ENCODE results near the gene TGIF2. TPM values are rescaled to one million over a fixed set of nuclear protein-coding genes. Genes with fewer than 3 reads are reported as not detected.

Gene TGIF2
- total RNA-seq, 4 donors from 2014 or later, result 8.1 to 11.3 (median 9.1) TPM

- no peak for DNase-seq (ENCODE audit: low spot score in 2 of 2)
- TF ChIP-seq, protein P1, sequence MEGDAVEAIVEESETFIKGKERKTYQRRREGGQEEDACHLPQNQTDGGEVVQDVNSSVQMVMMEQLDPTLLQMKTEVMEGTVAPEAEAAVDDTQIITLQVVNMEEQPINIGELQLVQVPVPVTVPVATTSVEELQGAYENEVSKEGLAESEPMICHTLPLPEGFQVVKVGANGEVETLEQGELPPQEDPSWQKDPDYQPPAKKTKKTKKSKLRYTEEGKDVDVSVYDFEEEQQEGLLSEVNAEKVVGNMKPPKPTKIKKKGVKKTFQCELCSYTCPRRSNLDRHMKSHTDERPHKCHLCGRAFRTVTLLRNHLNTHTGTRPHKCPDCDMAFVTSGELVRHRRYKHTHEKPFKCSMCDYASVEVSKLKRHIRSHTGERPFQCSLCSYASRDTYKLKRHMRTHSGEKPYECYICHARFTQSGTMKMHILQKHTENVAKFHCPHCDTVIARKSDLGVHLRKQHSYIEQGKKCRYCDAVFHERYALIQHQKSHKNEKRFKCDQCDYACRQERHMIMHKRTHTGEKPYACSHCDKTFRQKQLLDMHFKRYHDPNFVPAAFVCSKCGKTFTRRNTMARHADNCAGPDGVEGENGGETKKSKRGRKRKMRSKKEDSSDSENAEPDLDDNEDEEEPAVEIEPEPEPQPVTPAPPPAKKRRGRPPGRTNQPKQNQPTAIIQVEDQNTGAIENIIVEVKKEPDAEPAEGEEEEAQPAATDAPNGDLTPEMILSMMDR (IDR thresholded peaks at IDR 0.05), result no peak
- TF ChIP-seq POLR2A (IDR thresholded peaks at IDR 0.05) (no peak), POLR2AphosphoS5 (IDR thresholded peaks at IDR 0.05) (no peak)
Observed at GRCh38 chr20:36593347-36593929, 20.0 kb downstream of the TGIF2 start.

GRCh38 chr20:36599912-36600345 lies 26.5 kb downstream of the TGIF2 start:
- TF ChIP-seq POLR2AphosphoS5 (IDR thresholded peaks at IDR 0.05) (no peak), POLR2A (IDR thresholded peaks at IDR 0.05) (no peak), EP300 (IDR thresholded peaks at IDR 0.05) (no peak)
- TF ChIP-seq, protein P1 (IDR thresholded peaks at IDR 0.05), result no peak
- Histone ChIP-seq H3K36me3 (no peaks in the 10 kb centered on the region), H3K4me3 (no peak overlapping the region), H3K27me3 (no peaks in the 10 kb centered on the region), H3K4me1 (peaks cover 3% of the 10 kb centered on the region), H3K27ac (no peak overlapping the region), H3K9me3 (no peaks in the 10 kb centered on the region)
- 37% methylated on average over 5 of the region's 5 CpGs for WGBS
- DNase-seq (ENCODE audit: low spot score in 2 of 2), result no peak

More at GRCh38 chr20:36593347-36593929, 20.0 kb downstream of the TGIF2 start:
- Histone ChIP-seq H3K27ac (no peak overlapping the region), H3K27me3 (no peaks in the 10 kb centered on the region), H3K36me3 (no peaks in the 10 kb centered on the region), H3K4me1 (peaks cover 3% of the 10 kb centered on the region), H3K9me3 (no peaks in the 10 kb centered on the region), H3K4me3 (no peak overlapping the region)
- 86% methylated on average over 5 of the region's 5 CpGs for WGBS

DNA sequence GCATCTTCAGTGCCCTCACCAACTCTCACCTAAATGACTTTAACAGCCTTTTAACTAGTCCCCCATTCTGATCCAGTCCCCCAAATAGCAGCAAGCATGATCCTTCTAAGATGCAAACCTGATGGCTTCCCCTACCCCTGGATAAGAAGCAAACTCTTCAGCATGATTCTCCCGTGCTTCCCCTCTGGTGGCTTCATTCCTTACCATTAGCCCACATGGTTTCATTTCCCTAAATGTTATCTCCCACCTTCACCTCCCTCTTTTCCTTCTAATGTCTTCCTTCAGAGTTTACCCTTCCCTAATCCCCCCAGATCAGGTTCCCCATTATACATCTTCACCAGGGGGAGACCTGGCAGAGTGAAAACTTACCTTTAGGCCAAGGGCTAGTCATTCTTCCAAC lies 28.1 kb downstream of the TGIF2 start:
- Histone ChIP-seq H3K27ac (no peak overlapping the region), H3K4me1 (peaks cover 9% of the 10 kb centered on the region), H3K27me3 (no peaks in the 10 kb centered on the region), H3K9me3 (no peaks in the 10 kb centered on the region), H3K36me3 (no peaks in the 10 kb centered on the region), H3K4me3 (no peak overlapping the region)
- no peak for DNase-seq (ENCODE audit: low spot score in 2 of 2)
- no peak for TF ChIP-seq POLR2AphosphoS5 (IDR thresholded peaks at IDR 0.05)
- TF ChIP-seq POLR2A (IDR thresholded peaks at IDR 0.05), result no peak
- no peak for TF ChIP-seq EP300 (IDR thresholded peaks at IDR 0.05)
- TF ChIP-seq, protein P1 (IDR thresholded peaks at IDR 0.05), result no peak
- WGBS, result 50% methylated on average over 1 of the region's 1 CpG

DNA sequence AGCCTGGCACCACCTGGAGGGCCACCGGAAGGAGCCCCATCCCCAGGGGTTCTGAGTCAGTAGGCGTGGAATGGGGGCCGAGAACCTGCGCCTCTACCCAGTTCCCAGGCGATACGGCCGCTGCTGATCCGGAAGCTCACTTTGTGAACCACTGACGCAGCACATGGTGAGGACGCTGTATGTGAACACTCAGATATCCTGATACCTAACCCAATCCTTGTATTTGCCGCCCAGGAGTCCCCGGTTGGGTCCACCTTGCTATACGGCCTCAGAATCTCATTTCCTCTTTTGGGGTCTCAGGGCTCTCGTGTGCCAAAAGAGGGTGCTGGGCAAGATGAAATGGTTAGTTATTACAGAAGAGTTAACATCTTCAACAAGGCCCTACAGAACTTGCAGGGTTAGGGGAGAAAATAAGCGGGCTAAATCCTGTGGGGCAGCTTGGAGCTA lies 31.6 kb downstream of the TGIF2 start:
- peak overlapping the region; percentile 91 for H3K27ac ChIP-seq
- H3K27me3 ChIP-seq, result no peaks in the 10 kb centered on the region
- H3K4me1 ChIP-seq, result peaks cover 24% of the 10 kb centered on the region
- H3K36me3 ChIP-seq, result peaks cover 19% of the 10 kb centered on the region
- peak overlapping the region; percentile 90 for H3K4me3 ChIP-seq
- TF ChIP-seq POLR2AphosphoS5 (IDR thresholded peaks at IDR 0.05) (no peak), POLR2A (IDR thresholded peaks at IDR 0.05) (no peak), EP300 (IDR thresholded peaks at IDR 0.05) (no peak)
- TF ChIP-seq, protein P1 (IDR thresholded peaks at IDR 0.05), result no peak
- WGBS, result 57% methylated on average over 15 of the region's 15 CpGs
- no peaks in the 10 kb centered on the region for H3K9me3 ChIP-seq
- DNase-seq (ENCODE audit: low spot score in 2 of 2), result peak; percentile 72 to 83

DNA sequence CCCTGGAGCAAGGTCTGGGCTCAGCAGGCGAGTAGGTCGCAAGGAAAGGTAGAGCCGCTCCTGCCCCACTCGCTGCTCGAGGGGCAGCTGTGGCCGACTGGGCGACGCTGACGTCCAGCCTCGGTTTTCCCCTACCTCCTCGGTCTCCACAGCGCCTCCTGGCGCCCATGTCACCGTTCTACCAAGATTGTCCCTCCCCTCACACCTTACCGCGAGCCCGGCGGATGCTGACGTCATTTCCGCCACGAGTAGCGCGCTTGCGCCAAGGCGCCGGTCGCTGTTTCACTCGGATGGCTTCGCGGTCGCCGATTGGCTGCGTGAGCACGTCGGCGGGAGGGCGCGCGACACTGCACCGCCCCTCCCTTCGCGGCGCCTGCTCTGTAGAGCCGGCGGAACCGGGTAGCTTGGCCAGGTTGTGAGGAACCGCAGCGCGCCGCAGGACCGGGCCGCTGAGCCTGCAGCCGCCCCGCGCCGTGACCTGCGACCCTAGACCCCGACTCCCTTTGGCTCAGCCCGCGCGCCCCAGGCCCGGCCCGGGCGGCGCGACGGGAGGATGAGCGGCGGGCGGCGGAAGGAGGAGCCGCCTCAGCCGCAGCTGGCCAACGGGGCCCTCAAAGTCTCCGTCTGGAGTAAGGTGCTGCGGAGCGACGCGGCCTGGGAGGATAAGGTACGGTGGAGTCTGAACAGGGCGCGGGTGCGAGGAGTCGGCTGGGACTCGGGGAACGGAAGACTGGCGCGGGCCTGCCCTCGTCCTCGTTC lies 32.2 kb downstream of the TGIF2 start, which contains the start of gene RAB5IF:
RAB5IF (plus strand) TSS at position 381 of the 759 bp plus-strand sequence; CDS start at position 554, 173 bp downstream.
- H3K27me3 ChIP-seq, result no peaks in the 10 kb centered on the region
- peak within 1 kb of the TSS; percentile 91 for H3K27ac ChIP-seq
- WGBS, result 2% methylated on average over 26 of the region's 90 CpGs
- H3K9me3 ChIP-seq, result no peaks in the 10 kb centered on the region
- TF ChIP-seq POLR2A (IDR thresholded peaks at IDR 0.05) (peak in 1 of 2 donors; percentile 55), POLR2AphosphoS5 (IDR thresholded peaks at IDR 0.05) (peak; percentile 7 to 99 (median 96)), EP300 (IDR thresholded peaks at IDR 0.05) (no peak)
- TF ChIP-seq, protein P1 (IDR thresholded peaks at IDR 0.05), result peak; percentile 84 to 88
- DNase-seq (ENCODE audit: low spot score in 2 of 2), result peak; percentile 99
- peaks cover 25% of the 10 kb centered on the region for H3K36me3 ChIP-seq
- peak within 1 kb of the TSS; percentile 90 for H3K4me3 ChIP-seq
- peaks cover 24% of the 10 kb centered on the region for H3K4me1 ChIP-seq
